HG02970 (cell line): ENCODE data around the gene SLC32A1.

Experiments used
- ATAC-seq: cut with Tn5 transposase; IDR thresholded peaks from one replicate; pipeline ENCODE4 v1.9.1; 2021; ENCODE audit warnings: mild to moderate bottlenecking, moderate library complexity, moderate number of reproducible peaks; ENCODE audit not compliant: unreplicated experiment, low FRiP score

Gene SLC32A1

DNA sequence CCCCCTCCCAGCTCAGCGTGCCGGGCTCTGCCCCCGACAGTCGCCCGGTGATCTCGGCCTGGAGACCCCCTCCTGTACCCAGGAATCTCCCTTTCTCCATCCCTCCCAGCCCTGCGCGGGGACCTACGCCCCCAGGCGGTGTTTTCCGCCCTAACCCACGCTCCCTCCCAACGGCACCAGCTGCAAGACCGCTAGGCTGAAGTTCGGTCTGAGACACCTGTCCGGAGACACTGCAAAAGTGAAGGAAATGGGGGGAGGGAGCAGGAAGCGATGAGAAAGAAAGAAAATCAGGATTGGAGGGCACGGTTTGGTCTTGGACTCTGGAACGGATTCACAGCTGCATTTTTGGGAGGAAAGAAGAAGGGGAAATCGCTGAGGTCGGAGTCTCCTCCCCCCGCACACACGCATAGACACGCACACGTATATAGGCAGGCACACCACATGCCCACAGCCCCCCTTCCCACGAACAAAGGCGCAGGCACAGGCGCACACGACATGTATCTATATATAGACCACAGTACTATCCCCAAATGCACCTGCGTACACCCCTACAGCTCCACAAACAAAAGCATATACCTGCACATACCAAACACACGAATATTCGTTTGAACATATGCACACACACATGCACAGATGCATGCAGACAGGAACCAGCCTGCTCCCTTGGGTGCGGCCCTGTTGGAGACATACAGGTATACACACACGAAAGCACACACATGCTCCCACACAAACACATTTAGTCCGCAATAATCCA lies 1.0 kb downstream of the SLC32A1 start:
- ATAC-seq: no peak

GRCh38 chr20:38725931-38726803 lies 1.9 kb downstream of the SLC32A1 start:
- no peak for ATAC-seq

GRCh38 chr20:38726804-38727606 lies 2.7 kb downstream of the SLC32A1 start:
- ATAC-seq: no peak

- no peak for ATAC-seq
Observed at GRCh38 chr20:38727607-38728190, 3.4 kb downstream of the SLC32A1 start.

DNA sequence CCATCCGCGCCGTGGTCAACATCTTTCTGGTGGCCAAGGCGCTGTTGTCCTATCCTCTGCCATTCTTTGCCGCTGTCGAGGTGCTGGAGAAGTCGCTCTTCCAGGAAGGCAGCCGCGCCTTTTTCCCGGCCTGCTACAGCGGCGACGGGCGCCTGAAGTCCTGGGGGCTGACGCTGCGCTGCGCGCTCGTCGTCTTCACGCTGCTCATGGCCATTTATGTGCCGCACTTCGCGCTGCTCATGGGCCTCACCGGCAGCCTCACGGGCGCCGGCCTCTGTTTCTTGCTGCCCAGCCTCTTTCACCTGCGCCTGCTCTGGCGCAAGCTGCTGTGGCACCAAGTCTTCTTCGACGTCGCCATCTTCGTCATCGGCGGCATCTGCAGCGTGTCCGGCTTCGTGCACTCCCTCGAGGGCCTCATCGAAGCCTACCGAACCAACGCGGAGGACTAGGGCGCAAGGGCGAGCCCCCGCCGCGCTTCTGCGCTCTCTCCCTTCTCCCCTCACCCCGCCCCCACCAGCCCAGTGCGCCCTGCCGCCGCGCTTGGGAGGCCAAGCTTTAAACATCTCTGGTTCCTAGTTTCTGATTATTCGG lies 4.0 kb downstream of the SLC32A1 start:
- no peak for ATAC-seq

GRCh38 chr20:38728911-38729642 lies 4.8 kb downstream of the SLC32A1 start:
- ATAC-seq: no peak

DNA sequence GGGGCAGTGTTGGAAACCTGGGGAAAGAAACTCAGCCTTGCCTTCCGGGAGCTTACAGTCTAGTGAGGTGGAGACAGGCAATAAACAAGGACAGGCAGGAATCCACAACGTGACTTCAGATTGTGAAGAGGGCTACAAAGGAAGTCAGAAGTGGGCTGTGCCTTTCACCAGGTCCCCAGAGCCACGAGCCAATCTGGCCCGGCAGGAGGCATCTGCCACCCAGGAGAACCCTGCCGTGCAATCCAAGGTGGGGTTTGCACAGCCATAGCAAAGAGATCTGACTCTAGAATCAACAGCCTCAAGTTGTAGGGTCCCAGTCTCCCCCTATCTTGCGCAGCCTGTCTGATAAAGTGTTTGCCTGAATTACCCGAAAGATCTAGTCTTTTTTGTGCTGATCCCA lies 5.5 kb downstream of the SLC32A1 start:
- no peak for ATAC-seq

- ATAC-seq: no peak
Observed at GRCh38 chr20:38730167-38730988, 6.1 kb downstream of the SLC32A1 start.

GRCh38 chr20:38730989-38731737 lies 6.9 kb downstream of the SLC32A1 start:
- no peak for ATAC-seq

DNA sequence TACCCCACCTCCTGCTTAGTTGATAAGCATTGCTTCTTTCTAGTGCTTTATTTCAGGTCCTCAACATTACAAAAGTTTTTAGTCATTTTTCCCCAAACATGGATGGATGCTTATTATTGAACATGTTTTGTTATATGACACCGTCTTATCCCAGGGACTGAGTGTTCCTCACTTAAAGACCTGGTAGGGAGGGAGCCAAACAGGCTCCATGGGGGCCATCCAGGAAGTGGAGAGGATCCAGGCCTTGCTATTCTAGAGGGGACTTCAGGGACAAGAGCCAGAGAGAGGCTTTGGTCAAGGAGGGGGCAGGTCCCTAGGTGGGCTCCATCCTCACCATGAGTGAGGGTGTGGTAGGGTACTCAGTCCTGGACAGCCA lies 7.4 kb downstream of the SLC32A1 start:
- ATAC-seq: no peak

DNA sequence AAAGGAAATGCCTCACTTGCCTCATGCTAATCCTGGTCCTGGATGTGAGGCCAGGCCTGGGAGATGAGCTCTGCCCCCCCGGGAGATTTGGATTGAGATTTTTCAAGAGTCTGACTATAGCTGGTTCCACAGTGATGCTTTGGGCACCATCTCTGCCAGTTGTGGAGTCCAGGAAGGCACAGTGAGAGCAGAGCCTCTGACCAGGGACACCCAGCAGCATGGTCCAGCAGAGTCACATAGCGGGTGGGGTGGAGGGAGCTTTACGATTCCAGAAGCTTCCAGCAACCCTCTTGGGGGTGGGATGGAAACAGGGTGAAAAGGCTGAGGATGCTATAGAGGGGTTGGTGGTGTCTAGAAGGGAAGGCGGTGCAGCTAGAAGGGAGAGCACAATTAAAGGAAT lies 8.7 kb downstream of the SLC32A1 start:
- no peak for ATAC-seq

DNA sequence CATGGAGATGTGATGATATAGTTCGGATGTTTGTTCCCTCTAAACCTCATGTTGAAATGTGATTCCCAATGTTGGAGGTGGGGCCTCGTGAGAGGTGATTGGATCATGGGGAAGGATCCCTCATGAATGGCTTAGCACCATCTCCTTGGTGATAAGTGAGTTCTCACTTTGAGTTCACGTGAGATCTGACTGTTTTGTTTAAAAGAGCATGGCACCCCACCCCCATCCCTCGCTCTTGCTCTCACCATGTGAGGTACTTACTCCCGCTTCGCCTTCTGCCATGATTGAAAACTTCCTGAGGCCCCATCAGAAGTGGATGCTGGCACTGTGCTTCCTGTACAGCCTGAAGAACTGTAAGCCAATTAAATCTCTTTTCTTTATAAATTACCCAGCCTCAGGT lies 10.9 kb downstream of the SLC32A1 start:
- ATAC-seq: no peak

- no peak for ATAC-seq
Observed at GRCh38 chr20:38737887-38738286, 13.6 kb downstream of the SLC32A1 start.

DNA sequence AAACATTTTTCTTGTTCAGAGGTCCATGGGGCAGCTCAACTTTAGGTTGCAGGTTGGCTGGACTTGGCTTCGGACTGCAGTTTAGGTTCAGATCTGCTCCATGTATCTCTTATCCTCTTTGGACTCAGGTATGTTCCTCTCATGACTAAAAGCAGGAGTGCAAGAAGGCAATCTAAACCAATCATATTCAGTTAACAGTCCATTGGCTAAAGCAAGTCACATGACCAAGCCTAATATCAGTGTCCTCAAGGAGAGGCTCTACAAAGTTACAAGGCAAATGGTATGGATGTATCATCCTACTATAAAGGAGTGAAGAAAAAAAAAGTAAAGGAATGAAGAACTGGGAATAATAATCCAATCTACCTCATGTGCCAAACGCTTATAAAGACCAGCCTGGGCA lies 21.5 kb downstream of the SLC32A1 start:
- no peak for ATAC-seq

DNA sequence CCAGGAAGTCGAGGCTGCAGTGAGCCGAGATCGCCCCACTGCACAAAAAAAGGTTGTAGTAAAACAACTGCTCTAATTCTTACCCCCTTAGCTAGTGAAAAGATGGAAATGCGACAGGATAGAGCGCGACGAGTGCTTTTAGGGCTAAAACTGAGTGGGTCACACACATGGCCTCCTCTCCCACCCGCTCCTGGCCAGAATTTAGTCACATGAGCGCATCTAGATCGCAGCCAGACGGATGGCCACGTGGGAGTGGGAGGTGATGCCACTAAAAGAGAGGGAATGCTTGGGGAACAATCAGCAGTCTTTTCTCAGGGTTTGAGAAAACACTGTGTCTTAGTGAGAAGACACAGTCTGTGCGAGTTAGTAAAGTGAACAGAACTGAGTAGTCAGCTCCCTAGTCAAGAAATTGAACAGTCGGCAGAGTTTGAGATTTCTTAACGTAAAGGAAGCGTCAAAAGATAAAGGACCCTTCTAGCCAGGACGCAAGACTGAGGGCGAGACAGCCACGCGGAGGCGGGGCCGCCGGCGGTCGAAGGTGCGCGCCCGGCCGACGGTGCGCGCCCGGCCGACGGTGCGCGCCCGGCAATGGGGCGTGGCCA lies 23.3 kb downstream of the SLC32A1 start:
- no peak for ATAC-seq

- peak; percentile 82 for ATAC-seq
Observed at GRCh38 chr20:38748097-38748860, 24.0 kb downstream of the SLC32A1 start, which contains the start of gene ACTR5. Gene ACTR5, plus strand, starts transcription at chr20:38748460. Its CDS starts 19 bp downstream, at chr20:38748479.

DNA sequence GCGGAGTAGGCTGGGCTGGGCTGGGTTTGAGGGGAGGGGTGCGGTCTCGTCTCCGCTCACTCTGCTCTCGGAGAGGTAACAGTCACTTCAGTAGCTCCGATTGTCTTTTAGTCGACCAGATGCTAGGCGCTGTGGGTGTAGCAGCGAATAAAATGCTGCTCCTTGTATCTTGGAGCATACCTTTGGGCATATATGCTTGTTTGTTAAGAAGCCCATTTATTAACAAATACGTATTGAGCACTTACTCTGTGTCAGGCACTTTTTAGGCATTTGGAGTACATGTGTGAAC lies 24.5 kb downstream of the SLC32A1 start:
- ATAC-seq: peak; percentile 15
